GM21723 (cell line): Measurements from ENCODE around the gene PM20D2.

ENCODE experiments used
- ATAC-seq: cut with Tn5 transposase; IDR thresholded peaks from one replicate; pipeline ENCODE4 v1.9.1; 2021; ENCODE audit warnings: mild to moderate bottlenecking, moderate library complexity; ENCODE audit not compliant: unreplicated experiment

PM20D2 gene

DNA sequence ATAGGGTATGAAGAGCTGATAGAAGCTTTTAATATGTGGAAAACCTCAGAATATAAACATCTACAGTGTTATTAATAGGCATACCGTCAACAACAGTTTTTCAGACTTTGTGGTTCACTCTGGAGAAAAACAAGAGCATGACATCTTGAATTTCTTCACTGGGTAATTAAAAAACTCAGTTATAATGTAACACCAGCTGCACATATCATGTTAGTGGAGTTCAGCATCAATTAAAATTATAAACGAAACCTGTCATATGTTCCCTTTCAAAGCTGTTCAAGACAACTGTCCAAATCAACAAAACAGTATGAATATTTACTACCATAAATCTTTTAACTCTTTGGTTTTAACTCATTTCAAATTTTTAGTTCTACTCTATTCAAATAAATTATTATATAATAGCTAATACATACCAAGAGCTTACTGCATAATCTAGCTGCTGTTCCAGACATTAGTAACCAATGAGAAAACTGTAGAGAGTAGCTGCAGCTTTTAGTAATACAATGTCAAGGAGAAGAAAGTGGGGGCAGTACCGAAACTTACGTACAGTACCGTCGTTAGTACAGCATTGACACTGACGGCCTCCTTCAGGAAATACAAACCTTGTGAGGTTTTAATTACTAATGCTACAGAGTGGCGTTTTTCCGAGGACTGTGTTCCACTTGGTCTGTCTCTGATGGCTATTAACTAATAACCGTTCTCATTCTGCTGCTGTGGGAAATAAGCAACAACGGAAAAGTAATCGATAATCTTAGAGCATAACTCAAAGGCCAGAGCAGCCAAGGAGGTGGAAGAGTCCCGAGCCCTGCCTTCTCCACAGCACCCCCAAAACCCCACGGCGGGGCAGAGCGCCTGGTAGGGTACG is 532 bp upstream of the PM20D2 start:
- ATAC-seq: peak; percentile 71

DNA sequence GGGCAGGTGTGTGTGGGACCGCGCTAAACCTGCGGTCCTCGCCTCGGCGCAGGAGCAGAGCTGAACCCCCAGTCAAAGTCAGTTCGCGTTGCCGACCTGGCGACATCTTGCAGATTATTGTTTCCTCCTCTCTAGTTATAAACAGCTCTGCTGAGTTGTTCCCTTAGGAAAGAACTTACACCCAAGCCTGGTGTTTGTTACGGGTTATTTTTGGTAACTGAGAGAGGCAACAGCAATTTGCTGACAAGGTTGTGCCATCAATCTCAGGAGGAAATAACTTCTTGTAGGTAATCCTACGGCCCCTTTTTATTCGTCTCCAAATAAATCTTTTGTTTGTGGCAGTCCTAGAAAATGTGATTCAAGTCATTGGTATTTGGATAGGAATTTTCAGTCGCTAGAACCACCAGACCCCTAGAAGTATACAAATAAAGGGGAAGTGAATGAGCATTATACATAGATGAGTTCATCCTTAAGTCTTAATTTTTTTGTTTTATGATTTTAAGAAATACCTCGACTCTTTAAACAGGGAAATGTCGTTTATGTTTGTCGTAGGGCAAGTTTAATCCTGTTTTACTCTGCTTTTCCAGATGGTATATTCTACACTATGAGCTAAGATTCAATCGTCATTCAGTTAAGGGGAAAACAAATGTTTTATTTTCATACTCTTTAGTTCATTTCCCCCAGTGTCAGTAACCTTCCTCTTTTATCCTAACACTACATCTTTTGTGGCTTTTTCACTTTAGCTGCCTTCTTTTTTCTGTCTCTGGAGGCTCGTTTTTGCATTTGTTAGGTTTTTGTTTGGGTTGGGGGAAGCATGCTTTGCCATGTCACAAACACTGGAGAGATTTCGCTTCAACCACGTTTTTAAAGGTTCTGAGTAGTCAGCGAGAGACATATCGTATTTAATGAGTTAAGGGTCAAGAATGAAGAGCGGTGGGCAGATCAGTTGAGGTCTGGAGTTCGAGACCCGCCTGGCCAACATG is 1.2 kb downstream of the PM20D2 start:
- peak; percentile 21 for ATAC-seq

- no peak for ATAC-seq
These were observed 2.3 kb downstream of the PM20D2 start for GRCh38 chr6:89148016-89148750.

GRCh38 chr6:89154131-89154530 is 8.3 kb downstream of the PM20D2 start:
- no peak for ATAC-seq

GRCh38 chr6:89160331-89161092 is 14.7 kb downstream of the PM20D2 start:
- ATAC-seq: no peak

GRCh38 chr6:89161326-89162046 is 15.6 kb downstream of the PM20D2 start:
- no peak for ATAC-seq

DNA sequence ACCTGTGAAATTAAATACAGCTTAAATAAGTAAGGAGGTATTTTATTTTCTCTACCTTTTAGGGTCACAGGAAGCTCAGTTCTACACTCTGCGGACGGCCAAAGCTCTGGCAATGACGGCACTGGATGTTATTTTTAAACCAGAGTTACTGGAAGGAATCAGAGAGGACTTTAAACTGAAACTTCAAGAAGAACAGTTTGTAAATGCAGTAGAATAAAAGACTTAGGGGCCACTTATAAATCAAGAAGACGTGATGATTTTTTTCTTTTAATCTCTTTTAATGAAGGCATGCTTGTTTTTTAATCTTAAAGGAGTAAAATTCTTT is 16.2 kb downstream of the PM20D2 start:
- no peak for ATAC-seq

- no peak for ATAC-seq
These were observed 26.3 kb downstream of the PM20D2 start for GRCh38 chr6:89172131-89172530.

GRCh38 chr6:89173634-89174033 is 27.8 kb downstream of the PM20D2 start:
- ATAC-seq: no peak

DNA sequence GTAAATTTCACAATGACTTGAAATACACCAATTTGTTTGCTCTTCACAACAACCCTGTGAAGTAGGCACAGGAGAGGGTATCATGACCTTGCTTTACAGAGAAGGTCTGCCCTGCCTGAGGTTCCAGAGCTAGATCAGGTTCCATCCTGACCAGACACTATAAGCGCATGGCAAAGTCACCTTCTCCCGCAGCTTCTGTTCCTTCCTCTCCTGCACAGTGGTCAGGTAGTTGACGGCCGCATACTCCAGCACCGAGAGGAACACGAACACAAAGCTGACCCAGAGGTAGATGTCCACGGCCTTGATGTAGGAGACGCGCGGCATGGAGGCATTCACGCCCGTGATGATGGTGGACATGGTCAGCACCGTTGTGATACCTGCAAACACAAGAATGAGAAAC is 34.3 kb downstream of the PM20D2 start:
- ATAC-seq: no peak

GRCh38 chr6:89180971-89181370 is 35.1 kb downstream of the PM20D2 start:
- ATAC-seq: no peak

DNA sequence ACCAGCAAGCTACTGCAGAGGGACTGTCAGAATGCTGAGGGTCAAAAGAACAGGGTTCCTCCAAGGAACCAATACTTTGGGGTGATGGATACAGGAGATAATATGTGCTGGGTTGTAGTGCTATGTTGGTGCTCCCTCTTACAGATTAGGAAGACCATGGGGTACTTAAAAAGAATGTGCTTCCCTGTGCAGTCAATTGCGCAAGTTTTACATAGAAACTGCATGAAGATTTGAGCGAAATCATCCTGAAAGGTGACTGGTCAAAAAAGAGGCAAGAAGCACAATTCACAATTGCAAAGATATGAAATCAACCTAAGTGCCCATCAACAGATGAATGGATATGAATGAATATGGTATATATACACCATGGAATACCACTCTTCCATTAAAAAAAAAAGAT is 37.4 kb downstream of the PM20D2 start:
- ATAC-seq: no peak

DNA sequence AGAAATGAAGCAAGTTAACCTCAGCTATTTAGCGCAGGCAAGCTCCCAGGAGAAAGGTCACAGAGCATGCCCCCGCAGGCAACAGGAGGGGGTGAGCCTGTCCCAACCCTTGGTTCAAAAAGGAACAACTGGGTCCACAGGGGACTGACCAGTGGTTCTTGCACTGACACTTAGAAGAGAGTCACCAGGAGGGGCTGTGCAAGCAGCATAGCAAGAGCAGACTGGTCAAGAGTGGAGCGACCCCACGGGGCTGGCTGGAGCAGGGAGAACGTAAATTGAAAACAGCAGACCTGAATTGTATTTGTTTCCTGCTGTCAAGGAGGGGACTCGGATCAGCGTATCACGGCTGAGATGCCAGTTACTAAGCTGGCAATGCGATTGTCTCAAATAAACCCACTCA is 38.5 kb downstream of the PM20D2 start:
- ATAC-seq: no peak

DNA sequence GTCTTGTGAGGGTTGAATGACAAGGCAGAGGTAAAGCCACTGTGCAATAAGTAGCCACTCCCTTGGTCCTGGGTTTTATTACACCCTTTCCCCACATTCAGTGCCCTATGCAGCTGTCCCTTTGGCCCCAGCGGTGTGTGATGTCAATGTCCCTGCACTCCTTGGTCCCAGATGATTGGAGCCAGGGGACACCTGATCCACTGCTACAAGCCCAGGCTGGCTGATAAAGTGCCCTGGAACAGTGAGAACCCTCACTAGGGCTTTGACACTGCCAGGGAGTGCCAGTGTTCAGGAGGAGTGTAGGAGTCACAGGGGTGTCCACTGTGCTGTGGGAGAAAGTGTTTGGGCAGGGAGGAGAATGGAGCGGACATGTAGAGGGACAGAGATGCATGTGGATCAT is 40.9 kb downstream of the PM20D2 start:
- ATAC-seq: no peak

DNA sequence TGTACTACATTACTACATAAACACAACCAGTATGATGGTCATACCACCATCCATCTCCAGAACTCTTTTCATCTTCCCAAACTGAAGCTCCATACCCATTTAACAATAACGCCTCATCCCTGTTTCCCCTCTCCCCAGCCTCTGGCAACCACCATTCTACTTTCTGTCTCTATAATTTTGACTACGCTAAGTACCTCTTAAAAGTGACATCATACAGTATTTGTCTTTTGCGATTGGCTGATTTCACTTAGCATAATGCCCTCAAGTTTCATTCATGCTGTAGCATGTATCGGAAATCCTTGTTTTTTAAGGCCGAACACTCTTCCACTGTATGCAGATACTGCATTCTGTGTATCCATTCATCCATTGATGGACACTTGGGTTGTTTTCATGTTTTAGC is 41.6 kb downstream of the PM20D2 start:
- ATAC-seq: no peak

GRCh38 chr6:89190741-89191140 is 44.9 kb downstream of the PM20D2 start:
- no peak for ATAC-seq

DNA sequence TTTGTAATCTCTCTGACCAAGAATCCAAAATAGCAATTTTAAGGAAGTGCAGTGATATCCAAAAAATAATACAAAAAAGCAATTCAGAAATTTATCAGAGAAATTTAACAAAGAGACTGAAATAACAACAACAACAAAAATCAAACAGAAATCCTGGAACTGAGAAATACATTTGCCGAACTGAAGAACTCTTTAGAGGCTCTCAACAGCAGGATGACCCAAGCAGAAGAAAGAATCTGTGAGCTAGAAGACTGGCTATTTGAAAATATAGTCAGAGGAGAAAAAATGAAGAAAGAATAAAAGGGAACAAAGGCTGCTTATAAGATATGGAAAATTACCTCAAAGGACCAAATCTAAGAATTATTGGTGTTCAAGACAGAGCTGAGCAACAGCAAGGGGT is 48.7 kb downstream of the PM20D2 start:
- no peak for ATAC-seq

- no peak for ATAC-seq
These were observed 51.3 kb downstream of the PM20D2 start for GRCh38 chr6:89197141-89197540.

GRCh38 chr6:89198235-89198634 is 52.4 kb downstream of the PM20D2 start:
- ATAC-seq: no peak

DNA sequence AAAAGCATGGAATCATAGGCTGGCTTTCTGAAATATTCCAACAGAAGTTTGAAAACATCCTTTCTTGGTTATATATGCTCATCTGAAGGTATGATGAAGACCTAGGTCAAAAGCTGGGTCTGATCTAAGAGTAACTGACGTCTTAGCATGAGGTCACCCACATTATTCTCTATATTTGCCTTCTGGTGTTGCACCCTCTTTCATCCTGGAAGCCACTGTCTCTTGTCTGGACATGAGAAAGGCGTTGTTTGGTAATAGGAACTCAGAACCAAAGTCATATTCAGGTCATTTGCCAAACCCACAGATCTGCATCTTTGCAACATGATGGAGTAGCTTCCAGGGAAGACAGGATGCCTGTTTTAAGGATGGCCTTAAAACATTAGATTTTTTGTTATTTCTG is 53.7 kb downstream of the PM20D2 start:
- ATAC-seq: no peak
